Retina (tissue), 1 donor: Measurements from ENCODE around the gene HYDIN.
"Not testable (repeated sequence)": the region's sequence is repeated elsewhere in the genome, so short reads cannot be mapped to it uniquely, and the experiment has no call there.

Experiments
- DNase-seq: peaks from one replicate; pipeline ENCODE4 v3.0.0-alpha.2; 2016

Gene HYDIN

GRCh38 chr16:71083573-71083972, 146.9 kb downstream of the HYDIN start:
- DNase-seq = not testable (repeated sequence)

DNA sequence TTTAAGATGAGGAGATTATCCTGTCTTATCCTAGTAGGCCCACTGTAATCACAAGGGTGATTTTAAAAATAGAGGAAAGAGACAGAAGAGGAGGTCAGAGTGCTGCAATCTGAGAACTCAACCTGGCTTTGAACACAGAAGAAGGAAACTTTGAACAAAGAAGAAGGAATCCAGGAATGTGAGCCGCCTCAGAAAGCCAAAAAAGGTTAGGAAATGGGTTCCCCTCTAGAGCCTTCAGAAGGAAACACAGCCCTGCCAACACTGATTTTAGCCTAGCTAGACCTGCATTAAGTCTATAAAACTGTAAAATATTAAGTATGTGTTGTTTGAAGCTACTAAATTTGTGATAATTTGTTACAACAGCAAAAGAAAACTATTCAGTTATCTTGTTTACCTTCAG, 149.7 kb downstream of the HYDIN start:
- not testable (repeated sequence) for DNase-seq

GRCh38 chr16:71080262-71080661, 150.3 kb downstream of the HYDIN start:
- DNase-seq = not testable (repeated sequence)

DNA sequence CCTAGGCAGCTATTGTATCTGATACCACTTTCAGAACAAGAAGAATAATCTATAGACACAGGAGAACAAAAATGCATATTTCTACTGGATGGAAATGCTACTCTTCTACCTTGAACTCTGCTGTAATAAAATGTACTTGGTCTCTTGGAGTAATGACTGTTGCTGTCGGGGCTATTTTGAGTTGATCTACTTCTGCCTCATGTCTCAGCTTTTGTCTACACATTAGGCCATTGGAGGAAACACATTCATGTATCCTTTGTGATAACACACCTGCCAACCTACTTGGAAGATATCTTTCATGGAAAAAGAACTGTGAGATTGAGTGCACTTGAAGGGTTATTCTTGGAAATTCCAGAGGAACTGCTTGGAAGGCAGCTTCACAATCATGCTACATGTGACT, 159.9 kb downstream of the HYDIN start:
- DNase-seq = not testable (repeated sequence)

- DNase-seq = not testable (repeated sequence)
These were observed 160.7 kb downstream of the HYDIN start for GRCh38 chr16:71069842-71070241.

- not testable (repeated sequence) for DNase-seq
These were observed 176.5 kb downstream of the HYDIN start for GRCh38 chr16:71053897-71054609.

DNA sequence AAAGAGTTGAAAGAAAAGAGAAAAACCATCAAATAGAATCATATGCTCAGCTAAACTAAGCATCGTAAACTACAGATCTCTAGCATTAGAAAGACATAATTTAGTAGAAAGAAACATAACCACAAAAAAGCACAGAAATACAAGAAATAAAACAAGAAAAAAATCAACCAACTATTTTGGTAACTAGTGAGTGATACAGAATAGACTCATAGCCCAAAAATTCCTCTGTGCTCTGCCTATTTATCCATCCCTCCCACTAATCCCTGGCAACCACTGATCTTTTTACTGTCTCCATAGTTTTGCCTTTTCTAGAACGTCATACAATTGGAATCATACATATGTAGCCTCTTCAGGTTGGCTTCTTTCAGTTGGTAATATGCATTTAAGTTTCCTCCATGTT, 180.2 kb downstream of the HYDIN start:
- DNase-seq = not testable (repeated sequence)

DNA sequence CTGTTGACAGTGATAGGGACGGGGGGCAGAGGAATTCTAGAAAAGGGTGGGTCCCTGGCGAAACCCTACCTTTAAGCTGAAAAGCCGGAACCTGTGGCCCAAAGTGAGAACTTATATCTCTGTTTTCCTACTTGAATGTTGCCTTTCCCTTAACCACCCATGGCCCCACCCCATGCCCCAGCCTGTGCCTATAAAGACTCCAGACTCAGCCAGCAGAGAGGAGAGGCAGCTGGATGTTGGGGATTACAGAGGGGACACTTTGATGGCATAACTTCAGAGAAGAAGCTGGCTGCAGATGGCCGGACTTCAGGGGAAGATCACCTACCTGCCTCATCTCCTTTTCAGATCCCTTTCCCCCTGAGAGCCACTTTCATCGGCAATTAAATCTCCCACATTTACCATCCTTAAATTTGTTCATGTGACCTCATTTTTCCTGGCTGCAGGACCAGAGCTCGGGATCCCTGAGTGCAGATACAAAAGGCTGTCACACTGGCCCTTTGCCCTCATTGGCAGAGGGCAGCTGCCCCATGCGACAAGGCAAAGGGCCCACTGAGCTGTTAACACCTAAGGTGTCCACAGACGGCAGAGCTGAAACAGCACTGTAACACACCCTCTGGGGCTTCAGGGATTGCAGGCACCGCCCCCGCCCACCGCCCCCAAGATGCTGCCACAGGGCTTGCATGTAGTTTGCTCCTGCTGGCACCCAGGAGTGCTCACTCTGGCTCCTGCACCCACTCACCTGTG, 191.0 kb downstream of the HYDIN start:
- not testable (repeated sequence) for DNase-seq

GRCh38 chr16:71038421-71038820, 192.1 kb downstream of the HYDIN start:
- not testable (repeated sequence) for DNase-seq

DNA sequence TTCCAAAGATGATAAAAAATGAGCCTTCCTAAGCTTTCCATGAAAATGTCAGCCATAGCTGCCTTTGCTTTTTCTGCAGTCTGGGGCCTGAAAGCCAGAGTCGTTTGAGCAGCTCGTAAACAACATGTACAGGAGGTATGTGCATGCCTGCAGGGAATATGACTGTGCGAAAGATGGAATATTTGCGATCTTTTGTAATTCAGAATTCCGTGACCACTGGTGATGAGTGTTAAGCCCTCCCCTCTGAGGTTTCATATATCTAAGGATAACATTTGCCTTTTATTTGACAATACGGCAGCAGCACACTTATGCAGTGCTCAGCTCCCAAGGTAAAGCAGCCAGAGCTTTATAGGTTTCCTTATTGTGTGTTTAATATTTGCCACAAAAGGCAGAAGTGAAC, 192.5 kb downstream of the HYDIN start:
- DNase-seq = not testable (repeated sequence)

DNA sequence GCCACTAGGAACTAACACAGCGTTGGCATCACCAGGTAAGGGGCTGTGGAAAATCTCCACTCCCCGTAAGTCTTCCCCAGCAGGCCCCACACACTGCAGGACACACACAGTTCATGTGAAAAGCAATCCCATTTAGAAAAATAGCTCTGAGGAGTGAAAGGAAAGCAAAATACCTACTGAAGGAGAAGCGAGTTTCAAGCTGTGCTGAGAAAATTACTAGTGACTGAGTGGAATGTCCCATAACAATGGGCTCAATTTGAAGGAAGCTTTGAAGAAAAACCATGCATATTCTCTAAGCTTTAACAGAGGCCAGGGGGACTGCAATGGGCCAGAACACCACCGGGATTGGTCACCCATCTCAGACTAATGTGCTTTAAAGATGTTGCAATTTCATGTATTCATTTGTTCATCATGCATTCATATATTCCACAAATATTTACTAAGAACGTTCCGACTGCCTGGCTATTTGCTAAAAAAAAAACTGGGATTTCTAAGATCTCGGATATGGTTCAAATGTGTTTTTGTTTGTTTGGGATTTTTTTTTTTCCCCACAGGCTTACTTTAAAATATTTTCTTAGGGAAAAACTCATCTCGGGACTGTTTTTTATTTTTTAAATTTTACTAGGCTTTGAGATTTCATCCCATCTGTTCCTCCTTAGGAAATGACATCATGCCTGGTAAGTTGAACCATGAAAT, 202.3 kb downstream of the HYDIN start:
- DNase-seq = peak; percentile 34

- DNase-seq = not testable (repeated sequence)
These were observed 203.0 kb downstream of the HYDIN start for GRCh38 chr16:71027511-71027910.

GRCh38 chr16:71023851-71024439, 206.6 kb downstream of the HYDIN start:
- DNase-seq = not testable (repeated sequence)

DNA sequence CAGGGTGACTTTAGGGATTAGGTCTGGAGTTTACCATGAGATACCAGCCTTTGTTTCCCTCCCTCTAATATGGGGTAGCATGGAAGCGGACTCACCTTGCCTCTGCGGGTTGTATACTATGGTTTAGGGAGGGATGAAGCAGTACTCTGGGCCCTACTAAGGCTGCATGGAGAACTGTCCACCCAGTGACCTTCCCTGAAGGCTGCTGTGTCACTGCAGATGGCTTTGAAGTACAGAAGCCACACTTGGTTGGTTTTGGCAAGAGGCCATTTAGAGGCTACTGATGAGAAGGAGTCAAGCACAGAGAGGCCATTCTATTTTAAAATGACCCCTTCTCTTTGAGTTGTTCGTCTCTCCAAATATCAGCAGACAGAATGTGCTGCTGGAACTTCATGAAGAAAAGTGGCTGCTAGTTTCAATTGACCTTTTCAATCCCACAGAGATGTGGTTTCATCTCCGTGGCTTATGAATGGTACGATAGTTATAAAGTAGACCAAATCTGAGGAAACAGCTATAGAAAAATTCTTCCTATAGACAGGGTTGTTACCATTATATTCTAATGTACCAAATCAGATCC, 208.5 kb downstream of the HYDIN start:
- DNase-seq = not testable (repeated sequence)

DNA sequence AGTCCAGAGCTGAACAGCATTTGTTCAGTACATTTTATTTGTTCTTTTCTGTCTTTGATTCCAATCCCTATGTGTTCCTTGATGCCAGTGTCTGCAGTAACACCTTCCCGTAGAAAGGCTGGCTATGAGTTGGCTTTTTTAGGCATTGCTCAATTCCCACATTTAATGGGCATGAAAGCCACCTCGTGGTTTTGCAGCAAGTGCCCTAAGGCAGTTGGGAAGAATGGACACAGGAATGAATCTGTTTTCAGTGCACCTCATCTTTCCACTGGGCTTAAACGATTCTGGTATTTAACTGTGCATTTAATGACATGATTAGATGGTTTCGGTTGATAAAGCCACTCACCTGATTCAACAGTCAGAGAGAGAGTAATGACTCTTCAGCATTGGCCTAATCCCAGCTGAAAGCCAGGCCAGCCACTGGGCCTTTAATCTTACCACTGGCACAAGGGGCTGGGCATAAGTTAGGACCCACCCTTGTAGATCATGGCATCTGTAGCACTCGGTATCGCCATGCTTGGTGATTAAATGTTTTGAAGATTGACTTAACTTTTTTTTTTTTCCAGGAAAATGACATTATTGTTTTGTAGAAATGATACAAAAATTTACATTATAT, 211.3 kb downstream of the HYDIN start:
- not testable (repeated sequence) for DNase-seq

DNA sequence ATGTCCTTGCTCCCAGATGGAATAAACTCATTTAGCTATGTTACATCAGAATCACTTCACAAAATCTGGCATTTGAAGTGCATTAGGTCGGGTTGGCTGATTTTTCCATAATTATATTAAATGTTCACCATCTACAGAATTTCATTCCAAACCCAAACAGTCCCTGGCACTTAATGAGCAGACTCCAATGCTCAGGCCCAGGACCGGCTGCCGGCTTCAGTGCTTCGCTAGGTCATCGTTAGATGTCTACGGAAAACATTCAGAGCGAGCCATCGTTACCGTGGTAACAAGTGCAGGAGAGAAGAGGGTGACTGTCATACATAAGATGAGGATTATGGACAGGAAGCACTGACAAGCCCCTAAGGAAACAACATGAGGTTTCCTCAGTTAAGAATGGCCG, 215.1 kb downstream of the HYDIN start:
- not testable (repeated sequence) for DNase-seq

- DNase-seq = not testable (repeated sequence)
These were observed 220.9 kb downstream of the HYDIN start for GRCh38 chr16:71009440-71010223.

DNA sequence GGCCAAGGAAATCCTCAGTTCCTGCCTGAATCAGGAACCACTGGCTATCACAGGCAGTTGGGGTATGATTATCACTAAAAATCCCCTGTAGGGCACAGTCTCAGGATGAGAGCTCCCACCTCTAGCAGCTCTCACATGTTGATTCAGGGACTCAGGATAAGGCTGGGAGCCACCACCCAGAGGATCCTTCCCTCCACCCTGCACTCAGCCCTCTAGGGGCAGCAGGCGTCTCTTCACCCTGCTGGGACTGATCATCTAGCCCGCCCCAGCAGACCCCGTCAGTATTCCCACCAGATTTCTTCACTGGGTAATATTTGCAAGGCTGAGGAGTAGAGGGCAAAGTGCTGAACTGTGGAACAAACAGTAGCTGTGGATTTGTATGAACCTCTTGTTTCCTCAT, 224.0 kb downstream of the HYDIN start:
- DNase-seq = not testable (repeated sequence)

DNA sequence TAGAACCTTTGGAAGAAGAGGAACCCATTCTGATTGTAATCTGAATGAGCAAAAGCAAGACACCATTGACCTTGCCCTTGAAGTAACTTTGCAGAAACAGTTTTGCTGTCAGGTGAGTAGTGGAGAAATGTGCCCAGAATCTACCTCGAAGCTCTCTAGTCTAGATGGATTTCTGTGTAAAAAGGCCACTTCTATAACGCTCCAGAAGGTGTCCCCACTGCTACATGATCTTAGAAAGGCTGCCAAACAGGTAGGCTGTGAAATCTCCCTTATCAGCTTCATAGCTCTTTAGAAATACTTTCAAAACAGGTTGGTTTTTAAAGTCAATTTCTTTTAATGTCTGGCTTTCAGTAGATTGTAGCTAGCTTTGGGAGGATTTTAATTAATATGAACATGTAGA, 230.8 kb downstream of the HYDIN start:
- DNase-seq = not testable (repeated sequence)

- DNase-seq = not testable (repeated sequence)
These were observed 234.7 kb downstream of the HYDIN start for GRCh38 chr16:70995799-70996198.

DNA sequence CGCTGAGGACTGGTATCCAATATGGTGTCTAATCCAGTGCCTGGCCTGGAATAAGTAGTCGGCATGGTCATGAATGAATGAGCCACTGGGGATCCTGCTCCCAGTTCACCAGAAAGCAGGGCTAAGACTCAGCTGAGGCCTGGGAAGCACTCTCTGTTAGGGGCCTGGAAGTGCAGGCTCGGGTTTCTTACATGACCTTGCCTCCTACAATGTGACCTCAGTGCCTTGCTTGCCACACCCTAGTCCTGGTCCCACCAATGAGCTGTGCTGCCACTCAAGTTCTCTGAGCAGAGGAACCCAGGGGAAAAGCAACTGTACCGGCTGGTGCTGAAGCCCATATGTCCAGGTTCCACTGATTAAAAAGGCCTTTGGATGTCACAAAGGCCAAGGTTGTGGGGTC, 238.0 kb downstream of the HYDIN start:
- not testable (repeated sequence) for DNase-seq
